H1 (cell line): ENCODE data around the gene GSX1.

ENCODE experiments used
- CHD2 ChIP-seq: IDR thresholded peaks from 2 replicates; pipeline ENCODE4 v1.6.1; 2012; ENCODE audit warnings: low read length, improper control_type of control experiment
- CTCF ChIP-seq, 3 experiments: IDR thresholded peaks; 1 replicate in 2 of 3; 2 replicates in 1 of 3; pipeline versions ENCODE4 v1.5.1 to v1.6.1; 2011; ENCODE audit warnings: low read length in 3 of 3, mild to moderate bottlenecking in 3 of 3, inconsistent platforms in 2 of 3, low read depth in 1 of 3, moderate library complexity in 1 of 3; ENCODE audit not compliant: insufficient read depth in 1 of 3; ENCODE audit errors: control extremely low read depth in 1 of 3
- POU5F1 ChIP-seq: IDR thresholded peaks from 2 replicates; pipeline ENCODE4 v1.6.1; 2011; ENCODE audit warnings: low read depth, mild to moderate bottlenecking, low read length, moderate library complexity

DNA sequence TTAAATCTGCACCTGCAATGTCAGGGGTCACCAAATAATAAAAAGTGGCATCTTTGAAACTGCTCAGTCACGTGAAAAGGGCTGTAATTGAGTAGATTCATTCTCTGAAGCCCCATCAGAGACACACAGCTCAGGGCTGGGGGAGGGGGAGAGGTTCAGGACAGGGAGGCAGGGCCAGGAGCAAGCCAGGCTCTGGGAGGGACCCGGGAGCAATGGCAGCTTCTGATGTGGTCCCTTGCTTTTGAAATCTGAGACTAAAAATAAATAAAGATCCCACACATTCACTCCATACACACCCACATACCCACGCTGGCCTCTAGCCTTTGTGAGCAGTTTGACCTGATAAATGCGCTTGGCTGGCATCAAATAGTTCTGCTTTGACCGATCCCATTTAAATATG, 32.8 kb downstream of the GSX1 start:
- TF ChIP-seq POU5F1 = no peak
- no peak for TF ChIP-seq CHD2
- no peak for TF ChIP-seq CTCF (IDR thresholded peaks at IDR 0.05; ENCODE audit: control extremely low read depth in 1 of 3, insufficient read depth in 1 of 3, low read depth in 1 of 3, low read length in 3 of 3)
